ENCODE results near the gene CALHM3.
"Not testable (repeated sequence)": the region's sequence is repeated elsewhere in the genome, so short reads cannot be mapped to it uniquely, and the experiment has no call there.

The CALHM3 gene, protein sequence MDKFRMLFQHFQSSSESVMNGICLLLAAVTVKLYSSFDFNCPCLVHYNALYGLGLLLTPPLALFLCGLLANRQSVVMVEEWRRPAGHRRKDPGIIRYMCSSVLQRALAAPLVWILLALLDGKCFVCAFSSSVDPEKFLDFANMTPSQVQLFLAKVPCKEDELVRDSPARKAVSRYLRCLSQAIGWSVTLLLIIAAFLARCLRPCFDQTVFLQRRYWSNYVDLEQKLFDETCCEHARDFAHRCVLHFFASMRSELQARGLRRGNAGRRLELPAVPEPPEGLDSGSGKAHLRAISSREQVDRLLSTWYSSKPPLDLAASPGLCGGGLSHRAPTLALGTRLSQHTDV

DNA sequence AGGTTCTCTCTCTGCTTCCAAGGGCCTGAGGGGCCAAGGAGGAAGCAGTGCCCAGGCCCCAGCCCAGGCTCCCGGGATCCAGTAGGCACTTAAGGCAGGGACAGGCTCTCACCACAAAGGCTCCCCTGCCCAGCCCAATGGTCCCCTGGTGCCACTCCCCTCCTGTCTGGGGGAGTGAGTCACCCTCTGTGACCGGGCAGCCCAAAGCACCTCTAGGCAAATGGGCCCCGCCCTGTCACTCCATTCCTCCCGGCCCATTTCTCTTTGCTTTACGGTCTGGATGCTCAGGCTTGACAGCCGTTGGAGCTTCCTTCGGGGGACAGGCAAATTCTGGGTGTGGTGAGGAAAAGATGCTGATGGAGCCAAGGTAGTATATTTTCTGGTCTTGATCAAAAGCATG is at the start of gene CALHM3:
CALHM3 (minus strand) TSS at position 106 of the 400 bp plus-strand sequence. CDS start 208 bp downstream, outside the sequence.
- Histone ChIP-seq H3K9me3 (ENCODE audit: control insufficient read depth, low read length) (no peaks in the 10 kb centered on the region), H3K27me3 (ENCODE audit: control insufficient read depth, insufficient read depth, low read length) (no peaks in the 10 kb centered on the region), H3K4me3 (ENCODE audit: low read length) (no peak within 1 kb of the TSS), H3K36me3 (ENCODE audit: control insufficient read depth, insufficient read depth, low read length) (no peaks in the 10 kb centered on the region), H3K4me1 (ENCODE audit: control insufficient read depth, insufficient read depth, low read length) (peaks cover 9% of the 10 kb centered on the region), H3K9ac (ENCODE audit: low read length) (no peak within 1 kb of the TSS)

DNA sequence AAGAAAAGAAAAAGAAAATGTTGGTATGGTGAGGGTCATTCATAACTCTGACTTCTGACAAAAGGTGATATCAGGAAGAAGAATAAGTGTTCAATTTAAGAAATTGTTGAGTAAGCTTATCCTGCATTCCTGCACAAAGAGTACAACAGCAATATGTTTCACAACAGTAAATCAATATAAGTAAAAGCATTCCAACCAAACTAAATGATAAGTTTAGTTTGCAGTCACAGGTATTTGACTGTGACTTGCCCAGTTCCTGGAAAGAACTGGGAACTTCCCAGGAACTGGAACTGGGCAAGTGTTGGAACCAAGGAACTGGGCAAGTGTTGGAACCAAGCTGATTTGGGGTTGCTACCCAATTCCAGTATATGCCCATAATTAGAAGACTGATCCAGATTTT is 49.5 kb upstream of the CALHM3 start:
- no peak overlapping the region for H3K9ac ChIP-seq (ENCODE audit: low read length)
- H3K27me3 ChIP-seq (ENCODE audit: control insufficient read depth, insufficient read depth, low read length) = no peaks in the 10 kb centered on the region
- no peaks in the 10 kb centered on the region for H3K4me1 ChIP-seq (ENCODE audit: control insufficient read depth, insufficient read depth, low read length)
- no peaks in the 10 kb centered on the region for H3K9me3 ChIP-seq (ENCODE audit: control insufficient read depth, low read length)
- H3K36me3 ChIP-seq (ENCODE audit: control insufficient read depth, insufficient read depth, low read length) = no peaks in the 10 kb centered on the region
- H3K4me3 ChIP-seq (ENCODE audit: low read length) = no peak overlapping the region

DNA sequence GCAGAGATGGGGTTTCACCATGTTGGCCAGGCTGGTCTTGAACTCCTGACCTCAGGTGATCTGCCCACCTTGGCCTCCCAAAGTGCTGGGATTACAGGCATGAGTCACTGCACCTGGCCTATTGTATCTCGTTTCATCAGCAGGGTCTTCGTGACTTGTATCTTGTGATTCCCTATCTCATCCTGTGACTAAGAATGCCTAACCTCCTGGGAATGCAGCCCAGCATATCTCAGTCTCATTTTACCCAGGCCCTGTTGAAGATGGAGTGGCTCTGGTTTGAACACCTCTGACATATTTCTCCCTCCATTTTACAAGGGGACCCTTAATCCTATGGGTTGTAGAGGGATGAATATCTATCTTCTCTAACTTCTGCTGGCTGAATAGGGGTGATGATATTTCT is 48.4 kb upstream of the CALHM3 start:
- not testable (repeated sequence) for H3K4me3 ChIP-seq (ENCODE audit: low read length); H3K36me3 ChIP-seq (ENCODE audit: control insufficient read depth, insufficient read depth, low read length); H3K27me3 ChIP-seq (ENCODE audit: control insufficient read depth, insufficient read depth, low read length)

DNA sequence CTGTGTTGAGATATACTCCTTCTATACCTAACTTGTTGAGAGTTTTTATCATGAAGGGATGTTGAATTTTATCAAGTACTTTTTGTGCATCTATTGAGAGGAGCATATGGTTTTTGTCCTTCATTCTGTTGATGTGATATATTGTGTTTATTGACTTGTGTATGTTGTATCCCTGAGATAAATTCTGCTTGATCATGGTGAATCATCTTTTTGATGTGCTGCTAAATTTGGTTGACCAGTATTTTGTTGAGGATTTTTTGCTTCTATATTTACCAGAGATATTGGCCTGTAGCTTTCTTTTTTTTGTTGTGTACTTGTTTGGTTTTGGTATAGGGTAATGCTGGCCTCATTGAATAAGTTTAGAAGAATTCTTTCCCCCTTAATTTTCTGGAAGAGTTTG is 46.9 kb upstream of the CALHM3 start:
- Histone ChIP-seq H3K36me3 (ENCODE audit: control insufficient read depth, insufficient read depth, low read length) (no peaks in the 10 kb centered on the region), H3K9ac (ENCODE audit: low read length) (no peak overlapping the region), H3K4me1 (ENCODE audit: control insufficient read depth, insufficient read depth, low read length) (no peaks in the 10 kb centered on the region), H3K4me3 (ENCODE audit: low read length) (no peak overlapping the region), H3K27me3 (ENCODE audit: control insufficient read depth, insufficient read depth, low read length) (no peaks in the 10 kb centered on the region), H3K9me3 (ENCODE audit: control insufficient read depth, low read length) (no peaks in the 10 kb centered on the region)

More for the DNA sequence above, 48.4 kb upstream of the CALHM3 start:
- H3K9ac ChIP-seq (ENCODE audit: low read length); H3K4me1 ChIP-seq (ENCODE audit: control insufficient read depth, insufficient read depth, low read length); H3K9me3 ChIP-seq (ENCODE audit: control insufficient read depth, low read length): not testable (repeated sequence)

DNA sequence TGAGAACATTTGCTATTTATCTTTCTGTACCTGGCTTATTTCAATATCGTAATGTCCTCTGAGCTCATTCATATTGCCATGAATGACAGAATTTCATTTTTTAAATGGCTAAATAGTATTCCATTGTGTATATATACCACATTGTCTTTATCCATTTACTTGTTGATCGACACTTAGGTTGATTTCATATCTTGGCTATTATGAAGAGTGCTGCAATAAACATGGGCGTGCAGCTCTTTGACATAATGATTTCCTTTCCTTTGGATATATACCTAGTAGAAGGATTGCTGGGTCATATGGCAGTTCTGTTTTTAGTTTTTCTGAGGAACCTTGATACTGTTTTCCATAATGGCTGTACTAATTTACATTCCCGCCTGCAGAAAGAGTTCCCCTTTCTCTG is 44.6 kb upstream of the CALHM3 start:
- Histone ChIP-seq H3K4me3 (ENCODE audit: low read length) (no peak overlapping the region), H3K27me3 (ENCODE audit: control insufficient read depth, insufficient read depth, low read length) (no peaks in the 10 kb centered on the region), H3K4me1 (ENCODE audit: control insufficient read depth, insufficient read depth, low read length) (no peaks in the 10 kb centered on the region), H3K36me3 (ENCODE audit: control insufficient read depth, insufficient read depth, low read length) (no peaks in the 10 kb centered on the region), H3K9ac (ENCODE audit: low read length) (no peak overlapping the region), H3K9me3 (ENCODE audit: control insufficient read depth, low read length) (no peaks in the 10 kb centered on the region)

DNA sequence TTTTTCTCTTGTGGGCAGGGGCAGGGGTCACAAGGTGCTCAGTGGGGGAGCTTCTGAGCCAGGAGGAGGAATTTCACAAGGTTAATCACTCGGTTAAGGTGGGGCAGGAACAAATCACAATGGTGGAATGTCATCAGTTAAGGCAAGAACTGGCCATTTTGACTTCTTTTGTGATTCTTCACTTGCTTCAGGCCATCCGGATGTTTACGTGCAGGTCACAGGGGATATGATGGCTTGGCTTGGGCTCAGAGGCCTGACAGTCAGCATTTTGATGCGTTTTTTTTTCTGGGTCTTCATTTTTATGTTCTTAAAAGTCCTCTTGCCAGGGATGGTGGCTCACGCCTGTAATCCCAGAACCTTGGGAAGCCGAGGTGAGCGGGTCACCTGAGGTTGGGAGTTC is 43.0 kb upstream of the CALHM3 start:
- not testable (repeated sequence) for H3K36me3 ChIP-seq (ENCODE audit: control insufficient read depth, insufficient read depth, low read length); H3K4me3 ChIP-seq (ENCODE audit: low read length); H3K9ac ChIP-seq (ENCODE audit: low read length); H3K9me3 ChIP-seq (ENCODE audit: control insufficient read depth, low read length); H3K4me1 ChIP-seq (ENCODE audit: control insufficient read depth, insufficient read depth, low read length); H3K27me3 ChIP-seq (ENCODE audit: control insufficient read depth, insufficient read depth, low read length)

DNA sequence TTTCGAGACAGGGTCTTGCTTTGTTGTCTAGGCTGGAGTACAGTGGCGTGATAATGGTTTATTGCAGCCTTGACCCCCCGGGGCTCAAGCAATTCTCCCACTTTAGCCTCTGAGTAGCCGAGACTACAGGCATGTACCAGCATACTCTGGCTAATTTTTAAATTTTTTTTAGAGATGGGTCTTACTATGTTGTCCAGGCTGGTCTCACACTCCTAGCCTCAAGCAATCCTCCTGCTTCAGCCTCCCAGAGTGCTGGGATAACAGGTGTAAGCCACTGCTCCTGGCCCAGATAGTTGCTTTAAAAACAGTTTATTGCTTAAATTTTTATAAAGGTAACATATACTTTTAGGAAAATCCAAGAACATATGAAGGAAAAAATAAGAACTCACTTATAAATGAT is 40.8 kb upstream of the CALHM3 start:
- H3K9me3 ChIP-seq (ENCODE audit: control insufficient read depth, low read length) = no peaks in the 10 kb centered on the region
- no peak overlapping the region for H3K9ac ChIP-seq (ENCODE audit: low read length)
- H3K4me1 ChIP-seq (ENCODE audit: control insufficient read depth, insufficient read depth, low read length) = peaks cover 7% of the 10 kb centered on the region
- H3K27me3 ChIP-seq (ENCODE audit: control insufficient read depth, insufficient read depth, low read length) = no peaks in the 10 kb centered on the region
- H3K36me3 ChIP-seq (ENCODE audit: control insufficient read depth, insufficient read depth, low read length) = no peaks in the 10 kb centered on the region
- H3K4me3 ChIP-seq (ENCODE audit: low read length) = no peak overlapping the region

DNA sequence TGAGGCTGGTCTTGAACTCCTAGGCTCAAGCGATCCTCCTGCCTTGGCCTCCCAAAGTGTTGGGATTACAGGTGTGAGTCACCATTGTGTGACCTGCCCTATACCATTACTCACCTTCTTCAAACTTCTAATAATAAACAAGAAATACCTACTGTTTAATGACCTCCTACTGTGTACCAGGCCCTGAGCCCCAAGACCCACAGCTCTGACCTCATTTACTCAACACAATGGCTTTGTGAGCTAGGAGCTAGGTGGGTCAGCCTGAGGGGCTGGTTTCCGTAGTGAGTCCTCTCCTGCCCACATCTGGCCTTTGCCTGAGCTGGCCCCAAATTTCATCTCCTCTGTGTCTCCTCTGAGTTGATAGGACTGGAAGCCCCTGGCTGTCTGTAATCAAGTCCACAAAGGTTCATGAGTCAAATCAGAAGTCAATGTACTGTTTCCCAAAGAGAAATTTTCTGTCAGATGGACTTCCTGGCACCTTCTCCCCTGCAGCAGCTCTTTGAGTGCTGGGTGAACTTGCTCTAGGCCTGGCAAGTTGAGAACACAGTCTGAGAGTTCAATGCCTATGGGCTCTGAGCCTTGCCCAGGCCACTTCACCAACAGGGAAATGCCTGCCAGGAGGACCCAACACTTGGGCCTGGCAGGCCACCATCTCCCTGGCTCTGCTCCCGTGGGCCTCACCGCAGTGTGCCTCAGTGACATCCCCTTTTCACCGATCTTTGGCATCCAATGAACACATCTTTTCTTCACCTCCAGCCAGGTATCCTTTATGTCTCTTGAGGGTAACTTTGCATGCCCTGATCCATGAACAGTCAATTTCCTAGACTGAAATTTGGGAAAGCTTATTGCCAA is 38.4 kb upstream of the CALHM3 start:
- H3K27me3 ChIP-seq (ENCODE audit: control insufficient read depth, insufficient read depth, low read length) = no peaks in the 10 kb centered on the region
- peaks cover 20% of the 10 kb centered on the region for H3K4me1 ChIP-seq (ENCODE audit: control insufficient read depth, insufficient read depth, low read length)
- H3K9me3 ChIP-seq (ENCODE audit: control insufficient read depth, low read length) = no peaks in the 10 kb centered on the region
- H3K4me3 ChIP-seq (ENCODE audit: low read length) = no peak overlapping the region
- H3K9ac ChIP-seq (ENCODE audit: low read length) = no peak overlapping the region
- no peaks in the 10 kb centered on the region for H3K36me3 ChIP-seq (ENCODE audit: control insufficient read depth, insufficient read depth, low read length)

DNA sequence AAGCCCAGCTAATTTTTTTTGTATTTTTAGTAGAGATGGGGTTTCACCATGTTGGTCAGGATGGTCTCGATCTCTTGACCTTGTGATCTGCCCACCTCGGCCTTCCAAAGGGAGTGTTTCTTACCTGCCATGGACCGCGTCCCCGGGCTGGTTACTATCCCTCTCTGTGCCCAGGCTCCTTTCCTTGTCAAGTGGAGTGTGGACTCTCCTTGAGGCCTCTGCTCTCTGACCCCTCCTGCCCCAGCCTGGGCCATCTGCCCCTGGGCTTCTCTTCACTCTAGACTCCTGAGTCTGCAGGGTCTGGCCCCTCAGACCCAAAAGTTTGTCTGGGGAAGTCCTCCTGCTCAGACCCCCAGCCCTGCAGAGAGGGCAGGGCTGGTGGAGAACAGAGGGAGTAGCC is 35.2 kb upstream of the CALHM3 start:
- H3K4me1 ChIP-seq (ENCODE audit: control insufficient read depth, insufficient read depth, low read length) = peaks cover 24% of the 10 kb centered on the region
- H3K9ac ChIP-seq (ENCODE audit: low read length) = no peak overlapping the region
- no peaks in the 10 kb centered on the region for H3K27me3 ChIP-seq (ENCODE audit: control insufficient read depth, insufficient read depth, low read length)
- H3K9me3 ChIP-seq (ENCODE audit: control insufficient read depth, low read length) = no peaks in the 10 kb centered on the region
- H3K36me3 ChIP-seq (ENCODE audit: control insufficient read depth, insufficient read depth, low read length) = no peaks in the 10 kb centered on the region
- no peak overlapping the region for H3K4me3 ChIP-seq (ENCODE audit: low read length)

DNA sequence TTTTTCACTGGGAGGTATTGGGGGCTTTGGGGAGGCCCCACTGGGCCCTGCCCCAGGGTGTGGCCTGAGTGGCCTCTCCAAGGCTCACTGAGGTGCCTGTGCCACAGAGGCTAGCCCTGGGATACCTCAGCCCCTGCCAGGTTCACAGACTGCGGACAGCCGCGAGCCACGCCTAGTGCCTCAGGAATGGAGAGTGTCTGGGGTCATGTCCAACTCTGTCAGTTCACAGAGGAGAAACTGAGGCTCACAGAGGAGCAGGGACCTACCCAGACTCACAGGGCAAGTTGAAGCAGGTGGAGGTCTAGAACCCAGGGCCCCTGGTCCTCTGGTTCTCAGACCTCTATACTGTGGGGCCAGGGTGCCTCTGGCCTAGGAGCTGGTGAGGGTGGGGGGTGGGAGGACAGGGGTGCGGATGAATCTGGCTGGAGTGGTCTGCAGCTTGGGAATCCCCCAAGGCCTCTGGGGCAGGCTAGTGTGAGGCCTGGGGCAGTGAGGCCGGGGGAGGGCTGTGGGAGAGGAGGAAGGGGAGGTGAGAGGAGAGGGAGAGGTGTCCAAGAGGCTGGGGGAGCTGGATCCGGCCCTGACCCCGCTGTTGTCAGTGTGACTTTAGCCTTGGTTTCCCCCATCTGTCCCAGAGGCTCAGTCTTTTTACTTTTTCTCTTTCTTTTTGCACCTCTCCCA is 34.5 kb upstream of the CALHM3 start:
- H3K36me3 ChIP-seq (ENCODE audit: control insufficient read depth, insufficient read depth, low read length) = no peaks in the 10 kb centered on the region
- H3K9ac ChIP-seq (ENCODE audit: low read length) = no peak overlapping the region
- no peaks in the 10 kb centered on the region for H3K27me3 ChIP-seq (ENCODE audit: control insufficient read depth, insufficient read depth, low read length)
- H3K4me3 ChIP-seq (ENCODE audit: low read length) = no peak overlapping the region
- H3K4me1 ChIP-seq (ENCODE audit: control insufficient read depth, insufficient read depth, low read length) = peaks cover 24% of the 10 kb centered on the region
- H3K9me3 ChIP-seq (ENCODE audit: control insufficient read depth, low read length) = no peaks in the 10 kb centered on the region

DNA sequence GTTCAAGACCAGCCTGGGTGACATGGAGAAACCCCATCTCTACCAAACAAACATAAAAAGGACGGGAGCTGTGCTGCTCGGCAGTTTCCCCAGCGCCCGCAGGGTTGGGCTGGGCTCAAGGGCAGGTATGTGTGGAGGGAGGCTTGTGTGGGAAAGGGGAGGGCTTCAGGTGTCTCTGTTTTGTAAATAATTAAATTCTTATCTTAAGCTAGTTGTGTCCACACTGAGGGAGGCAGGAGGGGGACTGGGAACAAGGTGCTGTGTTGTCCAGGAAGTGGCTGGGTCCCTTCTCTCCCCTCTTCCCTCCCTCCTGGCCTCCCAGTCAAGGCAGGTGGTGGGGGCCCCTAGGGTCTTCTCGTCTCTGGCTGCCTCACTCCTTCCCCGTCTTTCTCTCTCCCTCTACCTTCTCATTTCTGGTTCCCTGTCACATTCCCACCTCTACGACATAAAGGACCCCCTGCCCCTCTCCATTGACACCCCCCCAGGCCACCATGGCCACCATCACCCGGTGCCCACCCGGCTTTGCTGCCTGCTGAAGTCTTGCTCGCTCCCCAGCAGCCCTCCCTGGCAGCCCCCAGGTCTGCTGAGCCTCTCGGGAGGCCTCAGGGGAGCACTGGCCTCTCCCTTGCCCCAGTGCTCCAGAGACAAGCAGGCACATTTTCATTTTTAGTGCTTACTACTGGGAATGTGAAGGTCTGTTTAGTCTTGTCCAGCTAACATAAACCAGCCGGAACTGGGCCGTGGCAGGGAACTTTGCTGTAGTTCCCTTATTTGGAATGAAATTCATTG is 33.7 kb upstream of the CALHM3 start:
- Histone ChIP-seq H3K9ac (ENCODE audit: low read length) (no peak overlapping the region), H3K4me1 (ENCODE audit: control insufficient read depth, insufficient read depth, low read length) (peaks cover 24% of the 10 kb centered on the region), H3K27me3 (ENCODE audit: control insufficient read depth, insufficient read depth, low read length) (no peaks in the 10 kb centered on the region), H3K4me3 (ENCODE audit: low read length) (no peak overlapping the region), H3K36me3 (ENCODE audit: control insufficient read depth, insufficient read depth, low read length) (no peaks in the 10 kb centered on the region), H3K9me3 (ENCODE audit: control insufficient read depth, low read length) (no peaks in the 10 kb centered on the region)
